OCI-LY3 (cell line): ENCODE data around the gene FAM216B.

ENCODE experiments used
- H2AFZ ChIP-seq: fragments of 200-600, 300-600 bp; shearing (Covaris generic); 2 replicates; pipeline ENCODE4 v1.6.0; 2014; ENCODE audit warnings: antibody characterized with exemption, low read depth, low read length
- H3K27ac ChIP-seq: fragments of 200-600, 300-600 bp; sonication (generic); 2 replicates; pipeline ENCODE4 v1.5.1; 2014; ENCODE audit warnings: mild to moderate bottlenecking, low read length, moderate library complexity, mixed read lengths
- H3K27me3 ChIP-seq: fragments of 200-600, 300-600 bp; sonication (generic); 2 replicates; pipeline ENCODE4 v1.6.1; 2014; ENCODE audit warnings: low read depth, low read length, mixed read lengths
- H3K36me3 ChIP-seq: fragments of 200-600, 300-600 bp; sonication (generic); replicated peaks from 2 replicates; pipeline ENCODE3; 2014; ENCODE audit warnings: low read depth, low read length, mixed read lengths
- H3K4me1 ChIP-seq: fragments of 300-600, 200-600 bp; sonication (generic); 2 replicates; pipeline ENCODE4 v1.6.1; 2014; ENCODE audit warnings: low read length, mixed read lengths
- H3K4me2 ChIP-seq: fragments of 200-600, 300-600 bp; sonication (generic); 2 replicates; pipeline ENCODE4 v1.6.1; 2014; ENCODE audit warnings: low read length, mixed read lengths
- H3K4me3 ChIP-seq: fragments of 300-600, 200-600 bp; sonication (generic); 2 replicates; pipeline ENCODE4 v1.5.1; 2014; ENCODE audit warnings: antibody characterized with exemption, mild to moderate bottlenecking, low read length, moderate library complexity
- H3K79me2 ChIP-seq: fragments of 300-600, 200-600 bp; shearing (Covaris generic); 2 replicates; pipeline ENCODE4 v1.6.1; 2014; ENCODE audit warnings: mild to moderate bottlenecking, low read length, mixed read lengths
- H3K9ac ChIP-seq: fragments of 300-600, 200-600 bp; shearing (Covaris generic); 2 replicates; pipeline ENCODE4 v1.6.0; 2014; ENCODE audit warnings: mild to moderate bottlenecking, low read length, moderate library complexity
- H3K9me3 ChIP-seq: fragments of 200-600, 300-600 bp; shearing (Covaris generic); 2 replicates; pipeline ENCODE4 v1.6.1; 2014; ENCODE audit warnings: low read length, mixed read lengths; ENCODE audit not compliant: insufficient read depth
- H4K20me1 ChIP-seq: fragments of 200-600, 300-600 bp; sonication (generic); 2 replicates; pipeline ENCODE4 v1.6.1; 2016; ENCODE audit warnings: low read length, mixed read lengths; ENCODE audit not compliant: insufficient read depth
- EZH2phosphoT487 ChIP-seq: fragments of 200-600 bp; shearing (Covaris generic); IDR thresholded peaks from 2 replicates; pipeline ENCODE4 v1.6.1; 2018; ENCODE audit warnings: antibody characterized with exemption, mixed run types, low read depth
- TF ChIP-seq, protein P1 (sequence below): fragments of 200-600, 300-600 bp; sonication (generic); IDR thresholded peaks from 2 replicates; pipeline ENCODE4 v1.5.1; 2014; ENCODE audit warnings: antibody characterized with exemption, low read length, low read depth

FAM216B gene

GRCh38 chr13:42821437-42821836 lies 40.1 kb downstream of the FAM216B start:
- Histone ChIP-seq H3K4me1 (no peaks in the 10 kb centered on the region), H3K4me2 (no peak overlapping the region)

GRCh38 chr13:42832341-42833096 lies 51.1 kb downstream of the FAM216B start:
- H3K4me2 ChIP-seq = no peak overlapping the region
- no peaks in the 10 kb centered on the region for H3K4me1 ChIP-seq
- peaks cover 4% of the 10 kb centered on the region; the same call in 1 of the 2 replicates for H3K27me3 ChIP-seq
- H3K9me3 ChIP-seq = no peaks in the 10 kb centered on the region
- no peak overlapping the region for H3K4me3 ChIP-seq
- TF ChIP-seq, protein P1, sequence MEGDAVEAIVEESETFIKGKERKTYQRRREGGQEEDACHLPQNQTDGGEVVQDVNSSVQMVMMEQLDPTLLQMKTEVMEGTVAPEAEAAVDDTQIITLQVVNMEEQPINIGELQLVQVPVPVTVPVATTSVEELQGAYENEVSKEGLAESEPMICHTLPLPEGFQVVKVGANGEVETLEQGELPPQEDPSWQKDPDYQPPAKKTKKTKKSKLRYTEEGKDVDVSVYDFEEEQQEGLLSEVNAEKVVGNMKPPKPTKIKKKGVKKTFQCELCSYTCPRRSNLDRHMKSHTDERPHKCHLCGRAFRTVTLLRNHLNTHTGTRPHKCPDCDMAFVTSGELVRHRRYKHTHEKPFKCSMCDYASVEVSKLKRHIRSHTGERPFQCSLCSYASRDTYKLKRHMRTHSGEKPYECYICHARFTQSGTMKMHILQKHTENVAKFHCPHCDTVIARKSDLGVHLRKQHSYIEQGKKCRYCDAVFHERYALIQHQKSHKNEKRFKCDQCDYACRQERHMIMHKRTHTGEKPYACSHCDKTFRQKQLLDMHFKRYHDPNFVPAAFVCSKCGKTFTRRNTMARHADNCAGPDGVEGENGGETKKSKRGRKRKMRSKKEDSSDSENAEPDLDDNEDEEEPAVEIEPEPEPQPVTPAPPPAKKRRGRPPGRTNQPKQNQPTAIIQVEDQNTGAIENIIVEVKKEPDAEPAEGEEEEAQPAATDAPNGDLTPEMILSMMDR = no peak
- no peak for TF ChIP-seq EZH2phosphoT487
- H2AFZ ChIP-seq = no peak overlapping the region
- no peaks in the 10 kb centered on the region for H3K36me3 ChIP-seq
- H3K79me2 ChIP-seq = no peaks in the 10 kb centered on the region
- H3K27ac ChIP-seq = no peak overlapping the region
- no peaks in the 10 kb centered on the region for H4K20me1 ChIP-seq
- H3K9ac ChIP-seq = no peak overlapping the region

More at GRCh38 chr13:42821437-42821836, 40.1 kb downstream of the FAM216B start:
- Histone ChIP-seq H3K9me3 (no peaks in the 10 kb centered on the region), H3K27ac (no peak overlapping the region), H3K36me3 (no peaks in the 10 kb centered on the region), H4K20me1 (no peaks in the 10 kb centered on the region), H2AFZ (no peak overlapping the region), H3K4me3 (no peak overlapping the region), H3K9ac (no peak overlapping the region), H3K79me2 (no peaks in the 10 kb centered on the region), H3K27me3 (peaks cover 32% of the 10 kb centered on the region)
- TF ChIP-seq, protein P1 = no peak
- TF ChIP-seq EZH2phosphoT487 = no peak

DNA sequence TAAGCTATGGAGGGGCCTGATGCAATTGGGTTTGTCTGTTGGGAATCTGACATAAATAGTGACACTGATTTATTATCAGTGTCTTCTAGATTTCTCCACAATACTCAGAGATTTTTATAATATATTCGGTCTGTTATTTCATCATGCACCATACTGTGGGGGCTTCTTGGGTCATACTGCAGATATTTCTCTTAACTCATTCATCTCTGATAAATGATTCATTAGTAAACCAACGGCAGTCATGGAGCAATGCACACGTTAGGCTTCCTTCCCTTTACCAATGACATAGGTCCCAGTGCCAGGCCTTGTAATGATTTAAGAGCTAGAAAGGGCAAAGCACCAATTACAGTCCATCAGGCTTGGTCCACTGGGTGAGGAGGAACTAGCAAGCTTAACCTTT lies 53.6 kb downstream of the FAM216B start:
- H3K36me3 ChIP-seq = no peaks in the 10 kb centered on the region
- no peaks in the 10 kb centered on the region for H3K79me2 ChIP-seq
- H3K27me3 ChIP-seq = peaks cover 10% of the 10 kb centered on the region; the same call in 1 of the 2 replicates
- H3K4me1 ChIP-seq = no peaks in the 10 kb centered on the region
- no peaks in the 10 kb centered on the region for H4K20me1 ChIP-seq
- no peak overlapping the region for H3K27ac ChIP-seq
- no peak overlapping the region for H2AFZ ChIP-seq
- no peak overlapping the region for H3K9ac ChIP-seq
- H3K4me2 ChIP-seq = no peak overlapping the region
- no peak for TF ChIP-seq EZH2phosphoT487
- TF ChIP-seq, protein P1 = no peak
- no peak overlapping the region for H3K4me3 ChIP-seq
- H3K9me3 ChIP-seq = no peaks in the 10 kb centered on the region

DNA sequence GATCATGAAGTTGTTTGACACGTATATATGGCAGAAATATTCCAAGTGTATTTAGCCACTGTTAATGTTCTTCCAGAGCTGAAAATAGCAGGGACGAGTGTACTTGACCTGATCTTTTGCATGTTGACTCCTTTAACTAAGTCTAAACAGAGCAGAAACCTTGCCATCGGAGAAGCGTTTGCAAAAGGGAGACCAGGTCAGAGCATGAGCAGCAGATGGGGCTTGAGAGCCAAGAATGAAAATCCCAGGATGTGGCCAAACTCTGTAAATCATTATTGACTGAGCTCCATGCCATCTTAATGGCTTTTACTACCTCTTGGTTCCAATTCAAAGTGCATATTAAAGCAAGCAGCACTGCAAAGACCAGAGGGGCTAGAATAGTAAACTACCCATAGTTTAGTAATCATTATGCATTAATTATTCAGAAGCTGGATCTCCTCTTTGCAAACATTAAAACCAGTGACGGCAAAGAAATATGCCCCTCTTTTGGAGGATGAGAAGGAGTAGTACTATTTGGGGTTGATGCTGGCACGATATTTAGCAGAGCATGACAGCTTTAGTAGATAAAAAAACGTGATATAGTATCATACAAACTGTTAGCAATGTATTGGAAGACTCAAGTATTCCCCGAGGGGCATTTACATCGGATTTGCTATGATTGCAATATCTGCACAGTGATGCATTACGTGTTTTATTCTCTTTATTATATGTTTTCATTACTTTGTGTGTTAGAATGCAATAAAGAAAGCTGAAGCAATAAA lies 55.7 kb downstream of the FAM216B start:
- TF ChIP-seq EZH2phosphoT487 = no peak
- TF ChIP-seq, protein P1 = peak; percentile 51
- H3K9ac ChIP-seq = no peak overlapping the region
- no peaks in the 10 kb centered on the region for H3K36me3 ChIP-seq
- H4K20me1 ChIP-seq = no peaks in the 10 kb centered on the region
- H3K4me1 ChIP-seq = no peaks in the 10 kb centered on the region
- no peak overlapping the region for H3K27ac ChIP-seq
- H3K4me2 ChIP-seq = no peak overlapping the region
- no peak overlapping the region for H2AFZ ChIP-seq
- H3K79me2 ChIP-seq = no peaks in the 10 kb centered on the region
- H3K9me3 ChIP-seq = no peaks in the 10 kb centered on the region
- H3K4me3 ChIP-seq = no peak overlapping the region
- H3K27me3 ChIP-seq = peaks cover 6% of the 10 kb centered on the region; the same call in 1 of the 2 replicates
